Activated CD8-positive, alpha-beta memory T cell treated with anti-CD3 and anti-CD28 coated beads, Interleukin-2, amount 50 U/mL, for 1 hour (primary cell): ENCODE results near the gene RGS3.
"Not testable (repeated sequence)": the region's sequence is repeated elsewhere in the genome, so short reads cannot be mapped to it uniquely, and the experiment has no call there.

ENCODE experiments used
- DNase-seq: peaks from one replicate; pipeline ENCODE4 v3.0.0-alpha.2; 2020; ENCODE audit errors: extremely low read depth

Gene RGS3

GRCh38 chr9:113488490-113488889 is 25.0 kb downstream of the RGS3 start:
- DNase-seq = no peak

GRCh38 chr9:113491147-113491546 is 27.6 kb downstream of the RGS3 start:
- not testable (repeated sequence) for DNase-seq

- DNase-seq = no peak
Observed at GRCh38 chr9:113492343-113493202, 29.0 kb downstream of the RGS3 start.

GRCh38 chr9:113493203-113493520 is 29.6 kb downstream of the RGS3 start:
- no peak for DNase-seq

- no peak for DNase-seq
Observed at GRCh38 chr9:113495526-113495925, 32.0 kb downstream of the RGS3 start.

- no peak for DNase-seq
Observed at GRCh38 chr9:113497051-113497450, 33.5 kb downstream of the RGS3 start.

- no peak for DNase-seq
Observed at GRCh38 chr9:113499153-113499875, 35.8 kb downstream of the RGS3 start.

GRCh38 chr9:113499876-113500497 is 36.5 kb downstream of the RGS3 start:
- no peak for DNase-seq

GRCh38 chr9:113501129-113501686 is 37.7 kb downstream of the RGS3 start:
- DNase-seq = no peak

GRCh38 chr9:113501852-113502251 is 38.3 kb downstream of the RGS3 start:
- no peak for DNase-seq

GRCh38 chr9:113502427-113503034 is 39.0 kb downstream of the RGS3 start:
- no peak for DNase-seq

GRCh38 chr9:113503131-113503541 is 39.6 kb downstream of the RGS3 start:
- no peak for DNase-seq

GRCh38 chr9:113503613-113504211 is 40.2 kb downstream of the RGS3 start:
- no peak for DNase-seq

- DNase-seq = no peak
Observed at GRCh38 chr9:113504725-113505590, 41.4 kb downstream of the RGS3 start.

GRCh38 chr9:113506090-113506589 is 42.6 kb downstream of the RGS3 start:
- DNase-seq = no peak

- no peak for DNase-seq
Observed at GRCh38 chr9:113507256-113507655, 43.7 kb downstream of the RGS3 start.

- DNase-seq = no peak
Observed at GRCh38 chr9:113508111-113508749, 44.7 kb downstream of the RGS3 start.

GRCh38 chr9:113509463-113509862 is 45.9 kb downstream of the RGS3 start:
- DNase-seq = no peak

- no peak for DNase-seq
Observed at GRCh38 chr9:113511047-113511521, 47.6 kb downstream of the RGS3 start.
